Stimulated activated CD4-positive, alpha-beta T cell treated with anti-CD3 and anti-CD28 coated beads, Interleukin-4, amount 100 ng/mL, for 48 hours (primary cell): ENCODE measurements around the gene NOL4L.

Experiments
- DNase-seq, 2 donors: peaks; one replicate each; pipeline ENCODE4 v3.0.0-alpha.2; 2020; ENCODE audit warnings: low read depth in 2 of 2

Gene NOL4L

DNA sequence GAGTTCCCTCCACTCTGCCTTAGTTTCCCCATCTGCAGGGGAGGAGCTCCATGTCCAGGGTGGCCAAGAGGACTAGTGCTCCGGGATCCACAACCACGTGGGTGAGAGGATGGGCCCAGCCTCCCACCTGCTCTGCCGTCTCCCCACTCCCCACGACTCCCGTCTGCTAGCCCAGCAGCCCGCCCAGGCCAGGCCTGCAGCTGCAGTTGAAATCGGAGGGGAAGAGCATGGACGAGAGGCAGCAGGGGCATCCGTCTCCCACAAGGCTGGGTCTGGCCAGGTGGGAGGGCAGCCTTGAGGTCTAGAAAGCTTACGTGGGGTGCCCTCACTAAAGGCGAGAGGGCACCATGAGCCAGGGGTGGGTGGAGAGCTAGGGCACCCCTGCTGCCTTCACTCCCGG, 8.6 kb downstream of the NOL4L start:
- DNase-seq = no peak

DNA sequence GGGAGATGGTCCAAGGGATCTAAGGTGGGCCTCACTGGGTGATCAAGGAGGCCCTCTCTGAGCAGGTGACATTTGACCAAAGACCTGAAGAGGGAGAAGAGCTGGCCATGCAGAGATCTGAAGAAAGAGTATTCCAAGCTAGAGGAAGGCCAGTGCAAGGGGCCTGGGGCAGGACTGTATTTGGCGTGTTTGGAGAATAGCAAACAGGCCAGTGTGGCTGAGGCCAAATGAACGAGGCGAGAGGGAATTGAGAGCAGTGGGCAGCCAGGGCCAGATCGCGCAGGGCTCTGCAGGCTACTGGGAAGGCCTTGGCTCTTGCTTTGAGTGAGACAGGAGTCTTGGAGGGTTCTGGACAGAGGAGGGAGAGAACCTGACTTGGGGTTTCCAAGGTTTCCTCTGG, 9.3 kb downstream of the NOL4L start:
- DNase-seq = no peak

DNA sequence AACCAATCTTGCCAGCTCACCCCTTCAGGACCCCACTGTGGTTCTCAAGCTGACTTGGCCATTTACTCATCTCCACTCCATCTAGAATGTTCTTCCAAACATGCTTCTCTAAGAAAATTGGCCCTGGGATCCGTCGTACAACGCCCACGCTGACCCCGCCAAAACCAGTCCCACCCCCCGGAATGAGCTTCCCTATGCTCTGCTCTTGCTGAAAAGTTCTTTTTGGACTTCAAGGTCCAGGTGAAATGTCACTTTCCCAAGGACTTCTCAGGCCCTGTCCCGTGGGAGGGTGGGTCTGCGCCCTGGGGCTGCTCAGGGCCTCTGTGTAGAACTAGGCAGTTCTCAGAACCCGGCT, 9.9 kb downstream of the NOL4L start:
- no peak for DNase-seq

DNA sequence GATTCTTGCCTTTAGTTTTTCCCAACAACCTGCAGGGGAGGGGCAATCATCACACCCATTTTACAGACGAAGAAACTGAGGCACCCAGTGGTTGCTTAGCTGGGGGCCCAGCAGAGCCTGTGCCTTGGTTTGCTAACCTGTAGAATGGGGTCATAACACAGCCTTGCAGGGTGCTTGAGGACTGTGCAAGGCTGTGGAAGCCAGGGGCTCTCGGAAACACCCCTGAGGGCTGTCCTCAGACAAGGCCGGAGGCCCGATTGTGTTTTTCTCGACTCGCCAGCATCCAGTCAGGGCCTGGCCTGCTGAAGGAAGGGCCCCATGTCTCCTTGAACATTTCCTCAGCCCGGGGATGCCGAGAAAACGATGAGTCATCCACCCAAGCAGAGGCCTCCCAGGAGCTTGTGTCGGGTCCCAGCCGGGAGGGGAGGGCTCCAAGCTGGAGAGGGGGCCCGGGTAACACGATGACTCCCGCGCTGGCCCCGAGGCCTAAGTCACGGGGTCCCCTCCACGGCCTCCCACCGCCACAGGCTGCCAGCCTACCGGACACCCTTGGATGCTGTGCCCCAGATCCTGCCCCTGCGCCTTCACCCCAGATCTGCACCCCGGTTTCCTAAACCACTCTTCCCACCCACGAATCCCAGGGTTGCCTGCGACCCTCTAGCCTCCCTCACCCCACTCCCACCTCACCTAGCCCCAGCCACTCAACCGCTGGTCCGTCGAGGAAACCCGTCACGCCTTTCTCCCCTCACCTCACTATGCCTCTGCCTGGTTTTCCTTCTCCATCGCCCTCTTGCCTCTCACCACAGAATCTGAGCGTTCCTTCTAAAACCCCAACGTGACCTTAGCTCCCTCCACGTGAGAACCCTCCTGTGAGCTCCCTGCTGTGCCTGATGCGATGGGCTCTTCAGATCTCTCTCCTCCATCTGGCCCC, 10.6 kb downstream of the NOL4L start:
- DNase-seq = no peak

DNA sequence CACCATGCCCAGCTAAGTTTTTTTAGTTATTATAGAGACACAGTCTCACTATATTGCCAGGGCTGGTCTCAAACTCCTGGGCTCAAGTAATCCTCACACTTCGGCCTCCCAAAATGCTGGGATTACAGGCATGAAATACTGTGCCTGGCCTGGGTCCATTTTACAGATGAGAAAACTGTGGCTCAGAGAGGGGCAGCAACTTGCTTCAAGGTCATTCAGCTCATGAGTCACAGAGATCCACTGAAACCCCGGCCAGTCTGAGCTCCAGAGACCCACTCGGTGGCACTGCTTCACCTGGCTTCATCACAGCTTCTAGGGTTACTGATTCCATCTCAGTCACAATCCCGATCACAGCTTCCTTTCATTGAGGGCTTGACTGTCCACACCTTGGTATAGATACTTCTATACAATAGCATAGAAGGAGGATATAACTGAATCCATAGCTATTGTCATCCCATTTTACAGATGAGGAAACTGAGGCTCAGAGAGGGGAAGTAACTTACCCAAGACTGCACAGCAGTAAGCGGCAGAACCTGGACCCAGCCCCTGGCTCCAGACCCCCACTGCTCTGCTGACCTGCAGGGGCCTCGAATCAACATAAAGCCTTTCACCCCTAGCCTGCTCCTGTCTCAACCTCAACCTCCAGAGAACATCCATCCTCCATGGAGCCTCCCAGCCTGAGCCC, 11.8 kb downstream of the NOL4L start:
- DNase-seq = no peak

DNA sequence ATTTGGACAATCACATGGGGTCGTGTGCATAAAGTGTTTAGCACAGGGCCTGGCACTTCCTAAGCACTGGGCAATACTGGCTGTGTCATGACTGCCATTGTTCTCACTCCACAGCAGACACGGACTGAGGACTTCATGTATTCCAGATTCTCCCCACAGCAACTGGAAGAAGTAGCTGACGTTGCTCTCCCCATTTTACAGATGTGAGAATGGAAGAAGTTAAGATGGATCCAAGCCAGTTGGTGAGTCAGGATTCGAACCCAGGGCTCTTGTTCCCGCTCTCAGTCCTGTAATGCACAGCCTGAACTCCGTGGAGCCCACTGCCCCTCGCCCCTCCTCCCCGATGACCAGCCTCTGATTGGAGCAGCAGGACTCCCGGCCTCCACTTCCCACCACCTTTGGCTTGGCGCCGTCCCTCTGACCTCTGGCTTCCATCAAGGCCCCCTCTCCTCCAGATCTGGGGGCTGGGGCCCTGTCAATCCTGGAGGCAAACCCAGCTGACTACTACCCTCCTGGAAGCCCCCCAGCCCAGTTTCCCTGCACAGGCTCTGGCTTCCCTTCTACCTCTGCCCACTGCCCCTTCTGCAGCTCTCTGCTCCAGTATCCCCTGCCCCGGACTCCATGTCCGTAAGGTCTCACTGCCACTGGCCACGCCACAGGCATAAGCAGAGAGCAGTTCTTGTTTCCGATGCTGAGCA, 12.7 kb downstream of the NOL4L start:
- DNase-seq = no peak

DNA sequence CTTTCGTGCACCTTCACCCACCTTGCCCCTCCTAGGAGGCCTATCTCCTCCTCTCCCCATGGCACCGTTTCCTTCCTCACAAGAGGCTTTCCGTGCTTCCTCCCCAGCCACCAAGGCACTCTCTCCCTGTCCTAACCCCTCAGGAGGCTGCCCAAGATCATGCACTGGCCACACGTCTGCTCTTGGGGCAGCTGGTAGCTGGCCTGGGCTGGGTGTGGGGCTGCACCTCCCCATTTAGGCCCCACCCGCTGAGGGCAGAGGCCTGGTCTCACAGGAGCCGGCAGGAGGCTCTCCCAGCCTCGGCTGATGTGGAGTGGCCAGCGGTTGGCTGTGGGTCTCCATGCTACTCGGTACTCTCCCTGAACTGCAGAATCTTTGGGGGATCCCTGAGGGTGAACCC, 13.6 kb downstream of the NOL4L start:
- DNase-seq = no peak

DNA sequence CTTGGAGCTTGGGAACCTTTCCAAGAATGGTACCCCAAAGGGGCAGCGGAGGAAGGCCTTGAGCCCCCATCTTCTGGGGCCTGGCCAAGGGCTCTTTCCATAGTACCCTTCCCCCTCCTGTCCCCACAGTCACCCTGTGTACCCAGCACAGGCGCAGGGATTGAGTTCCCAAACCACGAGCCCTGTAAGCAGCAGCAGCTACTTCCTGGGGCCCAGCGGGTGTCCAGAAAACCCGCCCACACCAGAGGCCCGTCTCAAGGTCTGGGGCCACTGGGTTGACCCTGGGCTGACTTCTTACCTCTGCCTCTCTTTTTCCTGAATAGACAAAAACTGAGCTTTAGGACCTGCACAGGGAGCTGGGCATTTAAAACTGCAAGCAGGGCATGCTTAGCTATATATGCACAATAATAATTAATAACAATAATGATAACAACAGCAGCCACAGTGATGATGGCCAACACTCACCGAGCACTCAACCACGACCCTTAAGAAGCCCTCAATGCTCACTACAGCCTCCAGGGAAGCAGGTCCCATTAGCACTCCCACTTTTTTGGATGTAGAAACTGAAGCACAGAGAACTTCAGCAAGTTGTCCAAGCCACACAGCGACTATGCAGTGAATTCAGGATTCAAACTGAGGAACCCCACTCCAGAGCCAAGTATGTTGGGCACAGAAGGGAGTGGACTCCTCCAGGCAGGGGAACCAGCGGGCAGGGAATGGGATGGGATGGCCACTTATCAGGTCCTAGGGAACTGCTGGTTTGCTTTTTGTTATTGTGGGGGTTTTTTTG, 14.5 kb downstream of the NOL4L start:
- no peak for DNase-seq

DNA sequence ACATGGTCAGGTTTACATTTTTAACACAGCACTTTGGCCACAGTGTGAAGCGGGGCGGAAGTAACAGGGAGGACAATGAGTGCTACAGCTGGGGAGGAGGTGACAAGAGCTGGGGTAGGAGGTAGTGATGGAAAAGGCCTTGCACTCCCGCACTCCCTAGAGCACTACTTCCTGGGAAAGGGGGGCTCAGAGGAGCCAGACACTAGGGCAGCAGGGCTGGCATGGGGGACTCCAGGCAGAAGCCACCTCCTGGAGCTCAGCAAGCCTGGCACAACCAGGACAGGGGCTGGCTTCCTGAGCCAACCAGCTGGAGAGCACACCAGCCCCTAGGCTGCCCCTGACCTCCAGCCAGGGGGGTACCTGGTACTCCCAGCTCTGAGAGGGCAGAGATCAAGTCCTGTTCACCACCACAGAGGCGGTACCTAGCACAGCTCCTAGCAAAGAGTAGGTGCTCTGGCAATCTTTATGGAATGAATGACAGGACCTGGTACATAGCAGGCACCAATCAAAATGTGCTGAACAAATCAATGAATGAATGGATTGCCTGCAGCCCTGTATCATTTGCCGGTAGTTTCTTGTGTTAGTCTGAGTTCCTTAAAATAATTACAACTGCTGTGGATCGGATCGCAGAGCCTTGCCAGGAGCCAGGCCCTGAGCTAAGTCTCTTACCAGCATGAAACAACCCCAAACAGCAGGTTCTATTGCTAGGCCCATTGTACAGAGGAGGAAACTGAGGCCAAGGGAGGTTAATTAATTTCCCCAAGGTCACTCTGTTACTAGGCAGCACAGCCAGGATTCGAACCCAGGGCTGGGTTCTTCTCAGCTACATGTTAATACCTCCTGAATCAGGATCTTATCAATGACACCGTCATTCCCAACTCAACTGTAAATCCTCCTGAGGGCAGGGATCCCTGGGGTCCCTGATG, 15.5 kb downstream of the NOL4L start:
- DNase-seq = no peak

DNA sequence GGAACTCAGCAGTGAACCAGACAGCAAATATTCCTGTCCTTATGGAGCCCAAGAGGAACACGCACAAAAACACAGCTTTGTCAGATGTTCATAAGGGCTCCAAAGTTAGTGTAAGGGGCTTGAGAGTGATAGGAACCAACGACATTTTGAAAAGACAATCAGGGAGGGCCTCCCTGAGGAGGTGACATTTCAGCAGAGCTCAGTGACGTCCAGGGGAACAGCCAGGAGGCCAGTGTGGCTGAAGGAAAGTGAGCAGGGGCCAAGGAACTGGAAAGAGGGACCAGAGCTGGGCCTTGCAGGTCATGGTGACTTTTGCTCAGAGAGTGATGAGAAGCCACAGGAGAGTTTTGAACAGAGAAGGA, 16.1 kb downstream of the NOL4L start:
- DNase-seq = no peak

DNA sequence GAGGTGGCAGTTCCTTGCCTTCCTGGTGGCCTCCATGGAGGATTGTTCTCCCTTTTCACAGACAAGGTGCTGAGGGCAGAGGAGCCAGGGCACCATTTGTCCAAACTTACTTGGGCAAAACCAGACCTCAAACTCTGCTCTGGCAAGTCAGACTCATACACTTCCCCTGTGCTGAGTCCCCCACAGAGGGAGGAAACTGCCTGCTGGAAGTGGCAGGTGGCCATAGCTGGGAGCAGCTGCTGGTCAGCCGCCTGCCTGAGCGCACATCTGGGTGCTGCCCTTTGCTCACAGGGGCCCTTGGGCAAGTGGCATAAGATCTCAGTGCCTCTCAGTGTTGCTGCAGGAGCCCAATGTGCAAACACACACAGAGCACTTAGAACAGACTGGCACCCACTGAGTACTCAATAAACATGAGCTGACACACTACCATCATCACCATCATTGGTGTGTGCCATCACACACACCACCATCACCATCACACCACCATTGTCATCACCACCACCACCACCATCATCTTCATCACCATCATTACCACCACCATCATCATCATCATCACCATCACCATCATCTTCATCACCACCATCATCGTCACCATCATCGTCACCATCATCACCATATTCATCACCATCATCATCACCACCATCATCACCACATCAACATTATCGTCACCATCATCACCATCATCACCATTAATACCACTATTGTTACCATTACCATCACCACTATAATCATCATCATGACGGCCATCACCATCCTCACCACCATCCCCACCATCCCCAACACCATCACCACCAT, 17.6 kb downstream of the NOL4L start:
- DNase-seq = no peak

DNA sequence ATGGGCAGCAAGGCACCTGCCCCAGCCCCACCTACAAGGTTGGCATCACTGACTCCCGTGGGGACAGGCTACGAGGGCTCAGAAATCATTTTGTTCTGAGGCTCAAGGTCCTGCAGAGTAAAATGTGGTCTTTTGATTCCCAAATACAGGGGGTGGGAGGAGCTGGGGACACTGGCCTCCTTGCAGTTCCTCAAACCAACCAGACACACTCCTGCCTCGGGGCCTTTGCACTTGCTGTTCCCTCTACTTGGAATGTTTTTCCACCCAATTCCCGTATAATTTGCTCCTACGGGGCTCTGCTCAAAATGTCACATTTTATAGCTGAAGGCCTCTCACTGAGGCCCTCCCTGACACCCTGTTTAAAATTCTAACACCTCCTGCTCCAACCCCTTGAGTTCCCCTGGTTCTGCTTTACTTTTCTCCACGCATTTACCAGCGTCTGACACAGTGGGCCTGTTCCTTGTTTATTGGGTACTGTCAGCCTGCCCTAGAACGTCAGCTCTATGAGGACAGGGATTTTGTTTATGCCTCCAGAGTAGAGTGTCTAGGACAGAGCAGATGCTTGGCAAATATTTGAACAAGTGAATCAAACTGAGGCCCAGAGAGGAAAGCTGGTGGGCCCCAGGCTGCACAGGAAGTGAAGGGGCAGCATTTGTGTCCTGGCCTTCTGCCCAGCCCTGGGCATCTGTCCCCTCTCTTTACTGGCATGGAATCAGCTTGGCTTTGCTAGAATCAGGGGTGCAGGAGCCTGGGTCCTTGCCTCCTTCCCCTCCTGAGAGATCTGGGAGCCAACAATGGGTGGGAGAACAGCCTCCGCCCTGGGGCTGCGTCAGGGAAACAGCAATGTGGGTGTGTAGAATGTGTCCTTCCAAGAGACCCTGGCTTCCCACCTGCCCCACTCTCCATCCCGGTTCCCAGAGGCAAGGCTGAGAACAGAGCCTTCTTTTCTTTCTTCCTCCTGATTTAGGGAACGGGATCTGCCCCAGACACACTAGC, 18.5 kb downstream of the NOL4L start:
- no peak for DNase-seq

DNA sequence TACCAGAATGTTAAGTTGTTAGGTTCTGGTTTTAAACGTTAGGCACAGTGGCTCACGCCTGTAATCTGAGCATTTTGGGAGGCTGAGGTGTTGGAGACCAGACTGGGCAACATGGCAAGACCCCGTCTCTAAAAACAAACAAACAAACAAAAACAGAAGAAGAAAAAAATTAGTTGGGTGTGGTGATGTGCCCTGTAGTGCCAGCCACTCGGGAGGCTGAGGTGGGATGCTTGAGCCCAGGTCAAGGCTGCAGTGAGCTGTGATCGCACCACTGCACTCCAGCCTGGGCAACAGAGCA, 19.4 kb downstream of the NOL4L start:
- DNase-seq = no peak

DNA sequence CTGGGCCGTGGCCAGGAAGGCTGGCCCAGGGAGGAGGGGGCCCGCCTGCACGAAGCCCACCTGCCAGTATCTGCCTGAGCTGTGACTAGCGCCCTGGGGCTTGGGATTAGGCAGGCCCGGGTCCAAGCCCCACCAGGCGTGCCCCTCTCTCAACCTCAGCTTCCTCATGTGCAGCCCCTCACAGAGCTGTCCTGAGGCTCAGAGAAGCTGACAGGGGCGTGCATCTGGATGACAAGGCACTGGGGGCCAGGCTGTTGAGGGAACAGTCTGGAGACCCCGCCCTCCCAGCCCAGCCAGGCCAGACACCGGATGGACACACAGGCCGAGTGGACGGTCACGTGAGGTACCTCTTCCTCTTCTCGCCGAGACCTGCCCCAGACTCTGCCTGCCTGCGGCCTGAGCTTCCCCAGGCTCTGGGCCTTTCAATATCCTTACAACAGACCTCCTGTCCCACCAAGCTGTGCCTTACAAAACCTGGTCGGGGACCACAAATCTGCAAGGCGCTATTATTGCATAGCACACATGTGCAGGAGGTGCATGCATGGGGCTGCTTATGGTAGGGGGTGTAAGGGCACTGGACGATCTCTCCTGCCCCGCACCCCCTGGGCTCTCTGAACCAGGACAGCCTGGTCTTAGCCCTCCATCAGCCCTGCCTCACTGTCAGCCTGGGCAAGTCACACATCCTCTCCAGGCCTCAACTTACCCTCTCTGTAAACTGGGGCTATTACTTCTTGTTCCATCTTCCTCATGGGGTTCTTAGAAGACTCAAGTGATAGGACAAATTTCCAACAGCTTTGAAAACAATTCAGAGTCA, 20.0 kb downstream of the NOL4L start:
- no peak for DNase-seq

DNA sequence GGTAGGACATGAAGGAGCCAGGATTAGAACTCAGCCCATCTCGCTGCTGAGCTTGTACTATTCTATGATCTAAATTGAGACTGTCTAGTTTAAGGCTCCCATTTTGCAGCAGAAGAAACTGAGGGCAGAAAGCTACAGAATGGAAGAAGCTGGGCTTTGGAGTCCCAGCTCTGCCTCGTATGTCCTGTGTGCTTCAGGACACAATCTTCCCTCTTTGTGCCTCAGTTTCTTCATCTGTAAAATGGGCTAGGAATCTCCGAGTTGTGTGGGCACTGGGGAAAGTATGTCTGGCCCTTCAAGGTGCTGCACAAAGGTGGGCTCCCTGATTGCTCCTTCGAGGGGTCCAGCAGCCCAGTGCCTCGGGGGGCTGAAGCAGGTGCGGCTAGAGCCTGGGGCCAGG, 20.7 kb downstream of the NOL4L start:
- DNase-seq = no peak

DNA sequence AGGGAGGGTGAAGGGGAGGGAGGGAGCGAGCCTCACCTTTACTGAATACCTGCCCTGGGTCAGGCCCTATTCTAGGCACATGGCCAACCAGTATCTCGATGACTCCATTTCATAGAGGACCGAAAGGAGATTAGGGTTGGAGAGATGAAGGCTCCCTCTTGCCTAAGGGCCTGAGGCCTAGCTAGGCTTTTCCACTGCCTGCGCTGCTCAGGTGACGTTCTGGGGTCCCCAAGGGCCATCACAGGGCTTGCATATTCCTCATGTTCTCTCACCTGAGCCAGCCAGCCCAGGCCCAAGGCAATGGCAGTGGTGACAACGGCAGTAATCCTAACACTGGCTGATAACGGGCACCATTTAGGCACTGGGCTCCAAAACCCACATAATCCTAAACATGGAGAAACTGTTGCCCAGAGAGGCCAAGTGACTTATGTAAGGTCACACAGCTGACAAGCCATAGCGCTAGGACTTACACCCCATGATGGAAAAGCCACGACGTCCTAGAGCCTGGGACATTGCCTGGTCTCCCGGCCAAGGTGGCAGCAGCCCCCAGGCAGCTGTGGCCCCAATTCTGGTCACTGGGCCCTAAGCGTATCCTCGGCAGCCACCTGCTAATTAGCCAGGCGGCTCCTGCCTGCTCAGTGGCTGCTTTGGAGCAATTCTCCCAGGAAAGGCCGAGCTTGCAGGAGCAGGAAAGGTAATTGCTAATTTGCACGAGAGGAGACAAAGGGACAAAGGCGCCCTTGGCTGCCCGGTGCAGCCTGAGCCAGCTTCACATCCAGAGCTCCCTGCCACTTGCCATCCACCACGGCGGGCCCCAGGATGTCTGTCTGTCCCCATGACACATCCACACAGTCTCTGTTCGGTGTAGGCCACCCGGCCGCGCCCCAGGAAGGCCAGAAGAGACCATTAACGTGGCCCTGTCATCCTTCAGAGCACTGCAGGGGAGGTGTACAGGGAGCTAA, 21.5 kb downstream of the NOL4L start:
- DNase-seq = no peak

DNA sequence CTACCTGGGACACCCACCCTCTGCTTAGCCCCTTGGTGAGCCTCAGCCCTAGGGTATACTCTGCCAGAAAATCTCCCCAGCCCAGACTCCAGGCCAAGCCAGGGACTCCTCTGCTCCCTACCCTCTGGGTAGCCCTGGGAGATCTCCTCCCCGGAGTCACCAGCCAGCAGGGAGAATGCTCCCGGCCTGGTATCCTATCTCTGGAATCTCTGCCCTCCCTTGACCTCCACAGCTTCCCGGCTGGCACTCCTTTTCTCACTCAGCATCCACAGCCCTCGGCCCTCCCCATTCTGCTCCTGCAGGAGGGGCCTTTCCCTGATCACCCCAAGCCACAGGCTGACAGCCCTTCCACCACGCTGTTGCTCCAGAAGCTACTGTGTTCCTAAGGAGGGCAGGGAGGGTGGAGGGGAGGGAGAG, 22.6 kb downstream of the NOL4L start:
- no peak for DNase-seq
